GM18517 (cell line): ENCODE results near the gene NADSYN1.
"Not testable (repeated sequence)": the region's sequence is repeated elsewhere in the genome, so short reads cannot be mapped to it uniquely, and the experiment has no call there.

ENCODE experiments used
- ATAC-seq: cut with Tn5 transposase; IDR thresholded peaks from one replicate; pipeline ENCODE4 v1.9.1; 2021; ENCODE audit warnings: mild to moderate bottlenecking, moderate library complexity; ENCODE audit not compliant: unreplicated experiment

The NADSYN1 gene

DNA sequence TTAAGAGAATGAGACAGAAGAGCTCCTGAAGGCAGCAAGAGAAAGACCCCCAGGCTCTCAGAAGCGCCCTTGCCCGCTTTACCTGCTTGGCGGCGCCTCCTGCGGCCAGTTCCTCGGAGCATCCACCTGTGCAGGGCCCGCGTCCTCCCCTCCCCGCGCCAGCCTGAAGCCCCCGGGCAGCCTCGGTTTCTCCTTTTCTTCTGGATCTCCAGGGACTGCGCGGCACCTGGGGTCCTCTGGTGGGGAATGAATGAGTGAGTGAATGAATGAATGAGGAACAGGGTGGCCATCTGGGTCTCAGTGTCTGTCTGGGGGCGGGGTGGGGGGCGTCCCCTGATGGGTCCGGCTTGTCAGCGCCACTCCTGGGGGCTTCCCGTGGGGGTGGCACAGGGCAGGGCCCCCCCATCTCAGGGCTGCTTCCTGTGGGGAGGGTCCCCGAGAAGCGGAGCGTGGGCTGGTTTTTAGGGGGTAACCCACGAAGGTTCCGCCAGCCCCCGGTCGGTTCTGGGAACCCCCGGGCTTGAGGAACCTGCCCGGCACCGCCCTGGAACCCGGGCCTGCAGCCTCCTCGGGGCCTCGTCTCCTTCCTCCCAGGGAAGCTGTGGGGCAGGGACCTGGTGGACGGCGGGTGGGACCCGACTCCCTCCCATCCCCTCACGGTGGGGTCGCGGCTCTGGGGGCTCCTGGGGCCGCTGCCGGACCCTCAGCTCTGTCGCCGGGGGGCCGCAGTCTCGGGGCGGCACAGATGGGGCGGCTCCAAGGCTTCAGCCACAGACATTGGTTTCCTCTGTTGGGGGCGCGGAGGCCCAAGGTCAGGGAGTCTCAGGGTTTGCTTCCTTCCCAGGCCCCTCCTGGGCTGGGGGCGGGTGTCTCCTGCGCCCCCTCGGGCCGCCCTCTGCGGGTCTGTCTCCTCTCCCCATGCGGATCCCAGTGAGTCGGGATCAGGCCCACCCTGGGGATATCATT, 65.8 kb downstream of the NADSYN1 start:
- ATAC-seq = no peak

DNA sequence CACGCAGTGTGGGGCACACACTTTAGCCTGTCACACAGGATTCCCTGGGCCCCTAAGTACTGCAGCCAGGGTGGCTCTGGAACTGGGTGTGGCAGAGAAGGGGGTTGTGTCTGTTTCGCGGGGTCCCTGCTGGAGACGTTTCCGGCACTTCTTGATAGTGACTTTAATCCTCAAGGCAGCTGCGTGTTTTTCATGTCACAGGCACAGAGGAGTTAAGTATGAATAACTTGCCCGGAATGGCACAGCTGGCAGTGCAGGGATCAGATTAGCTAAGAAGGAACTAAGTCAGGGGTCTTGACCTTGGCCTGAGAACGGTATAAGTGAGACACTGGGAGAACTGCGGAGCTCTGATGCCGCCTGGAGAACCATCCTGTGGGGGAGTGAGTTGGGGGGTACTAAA, 66.5 kb downstream of the NADSYN1 start:
- no peak for ATAC-seq

DNA sequence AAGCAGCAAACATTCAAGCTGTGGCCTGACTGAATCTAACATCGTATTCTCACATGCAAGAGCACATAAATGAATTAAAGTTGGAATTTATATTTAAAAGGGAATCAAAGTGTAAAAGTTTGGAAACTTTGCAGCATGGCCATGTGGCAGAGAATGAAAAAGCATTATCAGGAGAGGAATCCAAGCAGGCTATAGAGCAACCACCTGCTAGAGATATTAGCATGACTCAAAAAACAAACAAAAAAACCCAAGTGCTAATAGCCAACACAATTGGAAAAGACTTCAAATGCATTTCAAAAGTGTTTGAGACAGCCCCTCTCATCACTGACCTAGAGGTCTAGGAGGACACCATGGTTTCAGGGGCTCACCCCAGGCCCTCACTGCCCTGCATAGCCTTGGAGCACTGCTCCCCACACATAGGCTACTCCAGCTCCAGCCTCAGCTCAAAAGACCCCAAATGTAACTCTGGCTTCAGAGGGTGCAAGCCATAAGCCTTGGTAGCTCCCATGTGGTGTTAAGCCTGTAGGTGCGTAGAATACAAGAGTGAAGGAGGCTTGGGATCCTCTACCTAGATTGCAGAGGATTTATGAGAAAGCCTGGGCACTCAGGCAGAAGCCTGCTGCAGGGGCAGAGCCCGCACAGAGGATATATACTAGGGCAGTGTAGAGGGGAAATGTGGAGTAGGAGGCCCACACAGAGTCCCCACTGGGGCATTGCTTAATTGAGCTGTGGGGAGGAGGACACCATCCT, 72.4 kb downstream of the NADSYN1 start:
- no peak for ATAC-seq

DNA sequence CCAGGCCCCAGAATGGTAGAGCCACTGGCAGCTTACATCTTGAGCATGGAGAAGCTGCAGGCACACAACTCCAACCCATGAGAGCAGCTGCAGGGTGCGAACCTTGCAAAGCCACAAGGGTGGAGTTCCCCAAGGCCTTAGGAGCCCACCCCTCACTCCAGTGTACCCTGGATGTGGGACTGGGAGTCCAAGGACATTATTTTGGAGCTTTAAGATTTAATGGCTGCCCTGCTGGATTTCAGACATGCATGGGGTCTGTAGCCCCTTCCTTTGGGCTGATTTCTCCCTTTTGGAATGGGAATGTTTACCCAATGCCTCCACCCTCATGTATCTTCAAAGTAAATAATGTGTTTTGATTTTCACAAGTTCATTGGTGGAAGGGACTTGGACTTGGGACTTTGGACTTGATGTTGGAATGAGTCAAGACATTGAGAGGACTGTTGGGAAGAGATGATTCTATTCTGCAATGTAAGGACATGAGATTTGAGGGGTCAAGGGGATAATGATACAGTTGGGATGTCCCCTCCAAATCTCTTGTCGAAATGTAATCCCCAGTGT, 73.0 kb downstream of the NADSYN1 start:
- ATAC-seq = no peak

DNA sequence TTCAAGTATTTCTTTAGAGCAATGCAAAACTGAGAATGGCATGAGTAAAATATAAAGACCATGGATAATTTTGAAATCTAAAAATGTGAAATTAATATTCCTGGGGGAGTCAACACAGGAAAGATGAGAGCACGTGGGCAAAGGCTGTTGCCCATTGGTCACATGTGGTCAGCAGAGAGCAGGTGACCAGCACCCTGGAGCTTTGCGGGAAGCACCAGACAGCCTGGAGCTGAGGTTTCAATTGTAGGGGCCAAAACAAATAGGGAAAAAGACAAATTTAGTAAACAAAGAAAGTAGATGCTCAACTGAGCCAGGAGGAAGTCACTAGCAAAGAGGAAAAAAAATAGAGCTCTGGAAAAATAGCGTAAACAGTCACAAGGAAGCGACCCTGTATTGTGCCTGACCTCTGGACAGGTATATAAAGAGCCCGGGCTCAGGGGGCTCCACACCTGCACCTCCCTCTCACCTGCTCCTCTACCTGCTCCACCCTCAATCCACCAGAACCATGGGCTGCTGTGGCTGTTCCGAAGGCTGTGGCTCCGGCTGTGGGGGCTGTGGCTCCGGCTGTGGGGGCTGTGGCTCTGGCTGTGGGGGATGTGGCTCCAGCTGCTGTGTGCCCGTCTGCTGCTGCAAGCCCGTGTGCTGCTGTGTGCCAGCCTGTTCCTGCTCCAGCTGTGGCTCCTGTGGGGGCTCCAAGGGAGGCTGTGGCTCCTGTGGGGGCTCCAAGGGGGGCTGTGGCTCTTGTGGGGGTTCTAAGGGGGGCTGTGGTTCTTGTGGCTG, 74.0 kb downstream of the NADSYN1 start, which contains the start of gene KRTAP5-7:
TSS of gene KRTAP5-7 (plus strand) at position 472 of the 780 bp plus-strand sequence. CDS start at position 506, 34 bp downstream.
- ATAC-seq = not testable (repeated sequence)

DNA sequence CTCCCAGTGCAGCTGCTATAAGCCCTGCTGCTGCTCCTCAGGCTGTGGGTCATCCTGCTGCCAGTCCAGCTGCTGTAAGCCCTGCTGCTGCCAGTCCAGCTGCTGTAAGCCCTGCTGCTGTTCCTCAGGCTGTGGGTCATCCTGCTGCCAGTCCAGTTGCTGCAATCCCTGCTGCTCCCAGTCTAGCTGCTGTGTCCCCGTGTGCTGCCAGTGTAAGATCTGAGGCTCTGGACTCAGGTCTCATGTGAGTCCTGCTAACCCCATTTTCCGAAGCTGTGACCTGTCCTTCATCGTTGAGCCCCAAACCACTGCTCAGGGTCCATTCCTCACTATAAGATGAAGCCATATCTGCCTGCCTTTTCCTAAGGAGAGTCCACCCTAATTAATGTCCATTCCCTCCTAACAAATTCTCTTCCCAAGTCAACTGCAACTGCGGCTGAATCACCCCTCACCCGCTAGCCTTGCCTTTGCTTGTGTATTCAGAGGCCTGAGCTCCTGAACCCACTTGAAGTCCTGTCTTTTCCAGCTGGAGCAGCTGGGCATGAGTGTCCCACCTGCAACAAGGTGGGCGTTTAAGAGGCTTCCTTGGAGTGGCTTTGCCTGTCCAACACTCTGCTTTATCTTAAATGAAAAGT, 74.7 kb downstream of the NADSYN1 start:
- no peak for ATAC-seq

DNA sequence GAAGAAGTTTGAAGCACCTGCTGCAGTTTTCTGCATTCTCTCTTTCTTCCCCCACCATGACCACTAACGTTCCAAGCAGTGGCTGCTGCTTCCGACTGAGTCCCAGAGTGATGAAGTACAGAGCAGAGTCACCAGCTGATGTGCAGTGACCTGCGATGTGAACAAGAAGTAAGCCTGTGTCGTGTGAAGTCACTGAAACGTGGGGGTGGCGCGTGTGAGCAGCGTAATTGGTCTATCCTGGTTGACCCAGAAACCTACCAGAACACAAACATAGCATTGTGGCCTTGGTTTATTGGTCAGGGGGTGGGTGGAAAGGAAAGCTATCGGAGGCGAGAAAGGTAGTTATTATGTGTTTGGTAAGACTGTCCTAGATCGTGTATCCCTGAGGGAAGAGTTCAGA, 77.6 kb downstream of the NADSYN1 start:
- no peak for ATAC-seq

DNA sequence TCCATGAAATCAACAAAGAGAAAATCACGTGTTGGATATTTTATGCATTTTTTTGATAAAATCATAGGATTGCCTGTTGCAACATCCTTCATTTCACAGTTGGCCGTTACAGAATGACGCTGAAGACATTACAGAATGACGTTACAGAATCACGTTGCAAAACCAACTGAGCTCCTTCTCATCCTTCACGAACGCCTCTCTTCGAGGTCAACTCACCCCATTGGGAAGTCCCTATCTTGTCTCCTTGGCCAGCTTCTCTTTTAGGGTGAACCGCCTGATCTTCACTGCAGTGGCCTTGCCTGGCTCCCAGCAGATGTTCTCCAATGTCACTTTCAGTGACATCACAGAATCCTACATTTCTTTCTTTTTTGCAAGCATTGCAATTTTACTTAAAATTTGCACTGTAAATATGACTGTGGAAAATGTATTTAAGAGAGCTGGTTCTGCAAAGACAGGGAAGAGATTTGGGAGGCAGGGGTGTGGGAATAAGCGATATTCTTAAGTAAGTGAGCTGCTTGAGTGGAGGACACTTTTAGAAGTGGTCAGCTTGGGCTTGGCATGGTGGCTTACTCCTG, 79.1 kb downstream of the NADSYN1 start:
- ATAC-seq = no peak

DNA sequence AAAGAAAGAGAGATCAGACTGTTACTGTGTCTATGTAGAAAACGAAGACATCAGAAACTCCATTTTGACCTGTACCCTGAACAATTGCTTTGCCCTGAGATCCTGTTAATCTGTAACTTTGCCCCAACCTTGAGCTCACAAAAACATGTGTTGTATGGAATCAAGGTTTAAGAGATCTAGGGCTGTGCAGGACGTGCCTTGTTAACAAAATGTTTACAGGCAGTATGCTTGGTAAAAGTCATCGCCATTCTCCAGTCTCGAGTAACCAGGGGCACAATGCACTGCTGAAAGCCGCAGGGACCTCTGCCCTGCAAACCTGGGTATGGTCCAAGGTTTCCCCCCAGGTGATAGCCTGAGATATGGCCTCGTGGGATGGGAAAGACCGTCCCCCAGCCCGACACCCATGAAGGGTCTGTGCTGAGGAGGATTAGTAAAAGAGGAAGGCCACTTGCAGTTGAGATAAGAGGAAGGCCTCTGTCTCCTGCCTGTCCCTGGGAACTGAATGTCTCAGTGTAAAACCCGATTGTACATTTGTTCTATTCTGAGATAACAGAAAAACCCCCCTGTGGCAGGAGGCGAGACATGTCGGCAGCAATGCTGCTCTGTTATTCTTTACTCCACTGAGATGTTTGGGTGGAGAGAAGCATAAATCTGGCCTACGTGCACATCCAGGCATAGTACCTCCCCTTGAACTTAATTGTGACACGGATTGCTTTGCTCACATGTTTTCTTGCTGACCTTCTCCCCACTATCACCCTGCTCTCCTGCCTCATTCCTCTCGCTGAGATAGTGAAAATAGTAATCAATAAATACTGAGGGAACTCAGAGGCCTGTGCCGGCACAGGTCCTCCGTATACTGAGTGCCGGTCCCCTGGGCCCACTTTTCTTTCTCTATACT, 82.0 kb downstream of the NADSYN1 start:
- not testable (repeated sequence) for ATAC-seq

DNA sequence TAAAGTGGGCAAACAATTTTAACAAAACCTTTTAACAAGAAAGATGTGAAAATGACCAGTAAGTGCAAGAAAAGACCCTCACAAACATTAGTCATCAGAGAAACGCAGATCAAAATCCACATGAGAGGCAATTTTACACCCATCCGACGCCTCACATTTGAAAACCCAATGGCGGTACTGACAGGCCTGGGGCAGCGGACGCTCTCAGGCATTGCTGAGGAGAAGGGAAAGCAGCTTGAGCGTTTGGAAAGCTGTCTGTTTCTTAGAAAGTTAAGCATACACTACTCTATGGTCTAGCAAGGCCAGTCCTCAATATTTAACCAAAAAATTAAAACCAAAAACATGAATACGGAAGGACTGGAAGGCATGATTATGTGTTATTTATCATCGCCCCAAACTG, 82.8 kb downstream of the NADSYN1 start:
- ATAC-seq = no peak

DNA sequence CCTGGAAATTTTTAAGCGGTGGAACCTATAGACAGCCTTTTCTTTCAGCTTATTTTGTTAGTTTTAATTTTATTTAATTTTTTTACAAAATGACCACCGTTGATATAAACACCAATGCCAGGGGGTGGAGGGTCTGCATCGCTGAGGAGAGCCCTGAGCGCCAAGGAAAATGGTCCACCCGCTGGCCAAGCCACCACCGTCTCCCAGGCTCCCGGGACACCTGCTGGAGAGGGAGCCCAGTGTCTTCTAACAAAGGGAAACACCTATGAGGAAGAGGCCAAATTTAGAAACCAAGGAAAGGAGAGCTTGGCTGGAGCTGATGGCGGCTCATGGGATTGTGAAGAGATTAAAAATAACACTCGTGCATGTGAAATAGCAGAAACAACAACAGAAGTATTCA, 84.5 kb downstream of the NADSYN1 start:
- no peak for ATAC-seq

DNA sequence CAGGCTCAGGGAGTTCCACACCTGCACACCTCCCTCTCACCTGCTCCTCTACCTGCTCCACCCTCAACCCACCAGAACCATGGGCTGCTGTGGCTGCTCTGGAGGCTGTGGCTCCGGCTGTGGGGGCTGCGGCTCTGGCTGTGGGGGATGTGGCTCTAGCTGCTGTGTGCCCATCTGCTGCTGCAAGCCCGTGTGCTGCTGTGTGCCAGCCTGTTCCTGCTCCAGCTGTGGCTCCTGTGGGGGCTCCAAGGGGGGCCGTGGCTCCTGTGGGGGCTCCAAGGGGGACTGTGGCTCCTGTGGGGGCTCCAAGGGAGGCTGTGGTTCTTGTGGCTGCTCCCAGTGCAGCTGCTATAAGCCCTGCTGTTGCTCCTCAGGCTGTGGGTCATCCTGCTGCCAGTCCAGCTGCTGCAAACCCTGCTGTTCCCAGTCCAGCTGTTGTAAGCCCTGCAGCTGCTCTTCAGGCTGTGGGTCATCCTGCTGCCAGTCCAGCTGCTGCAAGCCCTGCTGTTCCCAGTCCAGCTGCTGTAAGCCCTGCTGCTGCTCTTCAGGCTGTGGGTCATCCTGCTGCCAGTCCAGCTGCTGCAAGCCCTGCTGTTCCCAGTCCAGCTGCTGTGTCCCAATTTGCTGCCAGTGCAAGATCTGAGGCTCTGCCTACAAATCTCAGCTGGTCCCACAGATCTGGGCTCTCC, 85.1 kb downstream of the NADSYN1 start, which contains the start of gene KRTAP5-8:
TSS of gene KRTAP5-8 (plus strand) at position 49 of the 689 bp plus-strand sequence. CDS start at position 80, 31 bp downstream.
- ATAC-seq = not testable (repeated sequence)

DNA sequence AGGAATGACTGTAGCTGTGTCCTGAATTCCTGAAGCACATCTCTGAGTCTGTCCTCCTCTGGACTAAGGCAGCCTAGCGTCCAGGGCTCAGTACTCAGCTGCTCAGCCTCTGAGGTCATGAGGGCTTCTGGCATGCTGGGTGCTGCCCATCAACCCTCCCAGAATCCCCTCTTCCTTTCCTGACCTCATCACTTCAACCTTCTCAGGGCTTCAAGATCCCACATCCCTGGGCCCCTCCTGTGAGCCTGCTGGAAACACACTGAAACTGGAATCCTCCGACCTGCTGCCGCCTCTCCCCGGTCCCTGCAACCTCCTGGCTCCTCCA, 85.6 kb downstream of the NADSYN1 start:
- no peak for ATAC-seq

DNA sequence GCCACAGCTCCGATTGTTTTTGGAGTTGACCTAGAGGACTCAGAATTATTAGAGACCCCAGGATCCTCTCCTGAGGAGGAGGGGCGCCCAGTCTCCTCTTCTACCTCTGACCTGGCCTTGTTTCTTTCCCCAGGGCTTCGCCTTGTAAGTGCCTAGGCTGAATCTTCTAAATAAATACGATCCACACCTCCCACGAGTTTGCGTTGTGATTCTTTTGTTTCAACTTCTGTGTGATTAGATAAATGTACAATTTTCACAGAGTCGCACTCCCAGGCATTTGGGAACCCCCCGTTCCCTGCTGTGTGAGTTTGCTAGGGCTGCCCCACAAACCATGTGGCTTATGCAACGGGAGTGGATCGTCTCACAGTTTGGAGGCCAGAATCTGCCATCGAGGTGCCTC, 86.0 kb downstream of the NADSYN1 start:
- ATAC-seq = no peak

DNA sequence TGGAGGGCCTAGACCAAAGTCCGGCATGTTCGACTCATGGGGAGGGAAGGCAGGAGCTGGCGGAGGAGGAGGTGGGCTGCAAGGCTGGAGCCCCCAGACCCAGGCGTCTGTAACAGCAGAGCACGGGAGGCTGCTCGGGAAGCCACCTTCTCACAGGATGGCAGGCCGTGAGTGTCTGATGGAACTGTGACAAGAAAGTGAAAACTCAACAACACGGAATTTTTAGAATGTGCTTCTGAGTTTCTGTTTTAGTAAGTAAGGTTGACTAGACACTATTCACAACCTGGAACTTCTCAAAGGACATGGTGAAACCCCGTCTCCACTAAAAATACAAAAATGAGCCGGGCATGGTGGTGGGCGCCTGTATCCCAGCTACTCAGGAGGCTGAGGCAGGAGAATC, 87.0 kb downstream of the NADSYN1 start:
- not testable (repeated sequence) for ATAC-seq

DNA sequence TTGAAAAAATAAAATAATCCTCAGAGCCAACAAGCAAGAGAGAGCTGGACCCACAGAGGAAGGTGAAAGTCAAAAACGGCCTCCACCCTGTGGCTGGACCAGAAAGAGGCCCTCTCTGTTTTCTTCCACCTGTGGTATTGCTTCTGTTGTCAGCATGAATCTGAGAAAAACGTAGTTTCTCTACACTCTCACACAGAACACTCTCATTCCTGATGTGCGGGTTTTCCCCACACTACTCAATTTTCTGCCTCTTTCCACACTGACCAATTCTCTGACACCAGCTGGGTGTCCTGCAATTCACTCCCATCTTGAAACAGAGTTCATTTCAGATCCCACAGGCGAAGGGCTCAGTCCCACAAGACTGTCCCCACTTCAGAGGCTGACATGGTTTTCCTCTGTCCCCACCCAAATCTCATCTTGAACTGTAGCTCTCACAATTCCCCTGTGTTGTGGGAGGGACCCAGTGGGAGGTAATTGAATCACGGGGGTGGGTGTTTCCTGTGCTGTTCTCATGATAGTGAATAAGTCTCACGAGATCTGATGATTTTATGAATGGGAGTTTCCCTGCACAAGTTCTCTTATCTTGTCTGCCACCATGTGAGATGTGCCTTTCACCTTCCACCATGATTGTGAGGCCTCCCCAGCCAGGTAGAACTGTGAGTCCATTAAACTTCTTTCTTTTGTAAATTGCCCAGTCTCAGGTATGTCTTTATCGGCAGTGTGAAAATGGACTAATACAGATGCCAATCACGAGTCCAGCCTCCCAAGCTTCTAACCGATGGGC, 87.7 kb downstream of the NADSYN1 start:
- not testable (repeated sequence) for ATAC-seq

DNA sequence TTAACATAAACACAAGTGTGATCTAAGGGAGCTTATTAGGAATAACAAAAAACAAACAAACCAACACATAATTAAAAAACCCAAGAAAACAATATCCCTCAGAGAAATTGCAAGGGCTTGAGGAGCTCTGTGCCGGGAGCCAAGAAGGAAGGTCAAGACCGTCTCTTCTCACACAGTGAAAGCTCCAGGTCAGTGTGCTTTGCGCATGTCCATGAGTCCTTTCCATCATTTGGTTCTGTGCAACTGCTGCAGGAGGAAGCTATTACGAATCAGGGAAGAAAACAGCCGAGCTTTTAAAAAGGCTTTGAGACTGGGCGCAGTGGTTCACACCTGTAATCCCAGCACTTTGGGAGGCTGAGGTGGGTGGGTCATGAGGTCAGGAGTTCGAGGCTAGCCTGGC, 89.4 kb downstream of the NADSYN1 start:
- no peak for ATAC-seq
